HG02763 (cell line): ENCODE data around the gene CNR1.

Experiments used
- ATAC-seq: cut with Tn5 transposase; IDR thresholded peaks from one replicate; pipeline ENCODE4 v1.9.1; 2021; ENCODE audit warnings: mild to moderate bottlenecking, moderate library complexity; ENCODE audit not compliant: unreplicated experiment

Gene CNR1

DNA sequence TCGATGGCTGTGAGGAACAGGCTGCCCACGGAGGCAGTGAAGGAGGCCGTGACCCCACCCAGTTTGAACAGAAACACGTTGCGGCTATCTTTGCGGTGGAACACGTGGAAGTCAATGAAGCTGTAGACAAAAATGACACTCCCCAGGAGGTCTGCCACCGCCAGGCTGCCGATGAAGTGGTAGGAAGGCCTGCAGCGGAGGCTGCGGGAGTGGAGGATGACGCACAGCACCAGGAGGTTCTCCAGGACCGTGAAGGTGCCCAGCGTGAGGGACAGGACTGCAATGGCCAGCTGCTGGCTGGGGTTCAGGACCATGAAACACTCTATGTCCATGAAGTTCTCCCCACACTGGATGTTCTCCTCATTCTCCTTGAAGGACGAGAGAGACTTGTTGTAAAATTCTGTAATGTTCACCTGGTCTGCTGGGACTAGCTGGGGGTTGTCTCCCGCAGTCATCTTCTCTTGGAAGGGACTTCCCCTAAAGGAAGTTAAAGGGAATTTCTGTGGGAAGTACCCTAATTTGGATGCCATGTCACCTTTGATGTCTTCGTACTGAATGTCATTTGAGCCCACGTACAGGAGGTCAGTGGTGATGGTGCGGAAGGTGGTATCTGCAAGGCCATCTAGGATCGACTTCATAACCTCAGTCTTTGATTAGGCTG, 21.4 kb downstream of the CNR1 start:
- ATAC-seq = no peak

DNA sequence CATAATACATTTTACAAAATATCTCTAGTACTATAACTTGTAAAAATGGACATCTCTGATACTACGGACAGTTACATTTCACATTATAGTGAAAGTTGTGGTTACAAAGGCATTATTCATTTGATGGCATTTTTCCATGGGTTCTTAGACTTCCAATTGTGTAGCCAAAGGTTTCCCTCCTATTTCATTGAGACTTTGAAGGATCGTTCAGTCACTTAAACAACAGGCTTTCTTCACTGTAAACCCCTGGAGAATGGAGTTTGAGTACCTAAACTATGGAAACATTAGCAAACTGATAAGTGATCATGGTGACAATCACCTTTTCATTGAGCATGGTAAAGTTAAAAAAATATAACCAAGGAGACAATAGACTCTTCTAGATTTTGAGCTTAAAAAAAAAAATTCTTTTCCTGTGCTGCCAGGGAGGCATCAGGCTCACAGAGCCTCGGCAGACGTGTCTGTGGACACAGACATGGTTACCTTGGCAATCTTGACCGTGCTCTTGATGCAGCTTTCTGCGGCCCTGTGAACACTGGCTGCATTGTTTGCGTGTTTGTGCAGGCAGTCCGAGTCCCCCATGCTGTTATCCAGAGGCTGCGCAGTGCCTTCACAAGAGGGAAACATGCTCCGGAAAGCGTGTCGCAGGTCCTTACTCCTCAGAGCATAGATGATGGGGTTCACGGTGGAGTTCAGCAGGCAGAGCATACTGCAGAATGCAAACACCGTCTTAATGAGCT, 22.6 kb downstream of the CNR1 start:
- no peak for ATAC-seq

DNA sequence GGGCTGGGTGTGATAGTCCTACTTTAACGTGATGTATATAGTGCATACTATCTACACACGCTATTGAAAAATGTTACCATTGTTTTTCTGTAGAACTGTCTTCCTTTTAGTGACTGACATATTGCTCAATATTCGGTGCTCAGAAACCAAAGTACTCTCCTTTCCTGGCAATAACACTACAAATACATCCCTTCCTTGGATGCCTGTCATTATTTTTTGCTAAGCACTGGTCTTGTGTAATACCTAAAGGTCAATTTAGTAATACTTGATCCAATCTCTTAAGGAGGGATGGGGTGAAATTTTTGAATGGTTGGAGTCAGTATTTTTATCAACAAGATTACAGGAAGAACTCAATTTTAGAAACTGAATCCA, 23.9 kb downstream of the CNR1 start:
- ATAC-seq = no peak

DNA sequence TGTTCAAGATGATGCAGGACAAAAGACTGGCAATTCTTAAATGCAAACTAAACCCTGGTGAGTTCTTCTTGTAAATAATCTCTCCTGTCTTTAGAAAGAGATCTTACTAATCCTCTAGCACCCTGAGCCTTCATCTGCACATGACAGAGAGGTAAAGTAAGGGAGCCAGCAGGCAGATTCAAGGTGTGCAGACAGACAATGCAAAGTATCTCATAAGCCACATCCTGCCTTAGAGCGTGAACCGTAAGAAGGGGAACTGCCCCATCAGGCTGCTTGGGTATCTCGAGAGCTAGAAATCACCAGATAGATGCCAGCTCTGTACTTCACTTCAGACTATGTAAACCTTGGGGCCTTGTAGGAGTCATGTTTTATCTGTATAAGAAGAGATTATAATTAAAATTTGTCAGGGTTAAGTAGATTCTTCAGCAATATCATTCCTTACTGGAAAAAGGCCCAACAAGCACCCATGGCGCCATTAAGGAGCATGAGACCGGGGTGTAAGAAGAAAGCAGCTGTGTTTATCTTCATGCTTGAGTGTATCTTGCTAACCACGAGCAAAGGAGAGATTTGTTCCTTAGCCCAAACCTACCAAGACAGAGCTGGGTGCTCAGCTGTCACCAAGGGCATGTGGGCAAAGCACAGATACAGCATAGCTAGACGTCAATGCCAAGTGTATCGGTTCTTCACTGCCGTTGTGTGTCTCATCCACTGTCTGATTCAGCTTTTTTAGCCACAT, 24.4 kb downstream of the CNR1 start:
- ATAC-seq = peak; percentile 90

DNA sequence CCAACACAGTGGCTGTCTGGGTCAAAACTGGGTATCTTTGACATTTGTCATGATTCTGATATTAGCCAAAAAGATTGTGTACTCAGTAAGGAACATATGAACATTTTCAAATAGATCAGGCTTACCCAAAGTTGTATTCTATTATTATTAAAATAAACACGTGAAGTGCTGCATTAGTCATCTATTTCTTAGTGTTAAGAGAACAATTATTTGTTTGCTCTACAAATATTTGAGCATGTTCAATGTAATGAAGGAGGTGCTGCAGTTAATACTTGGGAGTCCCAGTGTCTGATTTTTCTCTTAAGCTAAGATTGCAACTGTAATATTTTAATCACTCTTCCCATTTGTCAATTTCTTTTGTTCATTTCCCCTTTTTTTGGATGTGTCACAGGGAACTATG, 28.2 kb downstream of the CNR1 start:
- no peak for ATAC-seq

DNA sequence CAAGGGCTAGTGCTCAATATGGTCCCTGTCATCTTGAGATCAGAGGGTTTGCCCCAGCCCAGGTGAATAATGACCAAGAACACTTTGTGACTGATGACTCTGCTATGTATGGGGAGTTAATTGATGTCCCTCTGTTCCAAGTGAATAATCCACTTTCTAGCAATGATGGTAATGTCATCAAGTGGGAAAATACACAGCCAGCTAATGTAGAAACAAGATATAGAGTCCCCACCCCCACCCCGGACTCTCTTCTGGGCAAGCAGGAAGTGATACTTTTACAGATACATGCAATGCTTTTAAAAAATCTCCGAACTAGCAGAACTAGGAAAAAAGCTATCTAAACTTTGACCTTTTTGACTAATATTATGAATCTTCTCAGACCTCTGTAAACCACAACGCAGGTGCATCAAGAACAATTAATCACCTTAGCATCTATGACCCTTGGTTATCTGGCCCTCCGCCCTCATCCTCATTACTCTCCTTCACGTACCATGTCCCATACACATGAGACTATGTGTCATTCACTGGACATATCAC, 30.5 kb downstream of the CNR1 start:
- ATAC-seq = peak; percentile 72

DNA sequence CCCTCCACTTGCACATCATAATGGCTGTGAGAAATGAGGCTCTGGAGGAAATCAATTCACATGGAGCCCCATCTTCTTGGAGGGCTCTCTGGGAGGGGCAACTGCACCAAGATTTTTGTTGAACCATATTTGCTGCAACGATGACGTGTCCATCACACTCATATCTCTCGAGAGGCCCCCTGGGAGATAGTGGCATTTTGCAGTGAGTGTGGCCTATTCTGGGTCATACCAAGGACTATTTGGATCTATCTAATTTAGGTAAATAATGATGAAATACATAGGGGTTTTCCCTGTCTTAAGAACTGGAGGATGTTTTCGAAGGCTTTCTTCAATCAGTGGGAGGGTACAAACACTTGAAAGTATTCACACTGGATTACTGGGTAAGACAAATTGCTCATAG, 31.6 kb downstream of the CNR1 start:
- no peak for ATAC-seq

DNA sequence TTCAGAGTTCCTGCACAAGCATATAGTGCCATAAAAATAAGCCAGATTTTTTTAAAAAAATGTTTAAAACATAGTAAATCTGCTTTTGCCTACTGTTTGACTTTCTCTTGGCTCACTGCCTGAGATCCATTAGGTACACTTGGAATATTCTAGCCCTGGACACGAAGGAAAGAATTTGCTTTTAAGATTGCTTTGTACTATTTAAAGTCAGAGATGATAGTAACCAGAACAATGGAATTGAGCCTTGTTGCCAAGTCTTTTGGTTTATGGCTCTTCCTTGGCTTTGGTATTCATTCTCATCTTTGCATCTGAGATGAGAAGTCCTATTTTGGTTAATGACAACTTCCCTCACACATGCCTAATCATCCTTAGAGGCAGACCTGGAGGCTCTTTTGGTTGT, 32.4 kb downstream of the CNR1 start:
- ATAC-seq = no peak

DNA sequence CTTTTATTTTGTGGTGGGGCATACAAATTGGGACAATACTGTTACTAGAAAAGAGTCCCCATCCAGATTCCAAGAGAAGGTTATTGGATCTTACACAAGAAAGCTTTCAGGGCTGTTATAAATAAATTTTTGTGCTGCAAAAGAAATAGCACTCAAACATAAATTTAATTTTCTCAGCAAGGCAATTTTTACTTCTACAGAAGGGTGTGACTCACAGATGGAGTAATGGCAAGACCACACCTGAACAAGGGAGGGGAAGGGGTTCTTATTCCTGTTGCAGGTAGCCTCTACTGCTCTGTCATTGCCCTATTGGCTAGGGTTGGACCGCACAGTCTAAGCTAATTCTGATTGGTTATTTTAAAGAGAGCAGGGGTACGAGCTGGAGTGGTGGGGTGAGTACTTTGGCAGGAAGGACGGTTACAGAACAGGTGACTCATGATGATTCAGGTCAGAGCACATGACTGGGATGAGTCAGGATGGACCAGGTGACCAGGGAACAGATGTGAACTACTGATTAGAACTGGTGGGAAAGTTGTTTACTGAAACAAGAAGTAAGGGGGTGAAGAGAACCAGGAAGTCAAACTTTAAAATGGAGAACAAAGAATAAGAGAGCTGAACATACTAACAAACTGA, 41.1 kb downstream of the CNR1 start:
- ATAC-seq = no peak

DNA sequence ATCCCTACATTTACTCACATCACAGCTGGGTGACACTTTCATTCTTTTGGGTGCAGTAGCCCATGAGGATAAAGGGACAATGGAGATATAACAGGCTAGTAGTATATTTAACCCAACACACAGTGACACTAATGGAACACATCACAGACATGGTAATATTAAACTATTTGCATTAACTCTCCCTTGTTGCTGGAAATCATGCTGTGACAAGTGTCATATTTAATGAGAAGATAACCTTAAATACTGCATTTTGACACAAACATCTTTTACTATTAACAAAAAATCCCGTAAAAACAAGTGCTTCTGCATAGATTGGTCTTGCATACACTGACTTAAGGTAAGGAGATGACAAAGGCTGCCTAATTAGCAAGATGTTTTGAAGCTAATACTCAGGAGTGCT, 45.5 kb downstream of the CNR1 start:
- no peak for ATAC-seq

DNA sequence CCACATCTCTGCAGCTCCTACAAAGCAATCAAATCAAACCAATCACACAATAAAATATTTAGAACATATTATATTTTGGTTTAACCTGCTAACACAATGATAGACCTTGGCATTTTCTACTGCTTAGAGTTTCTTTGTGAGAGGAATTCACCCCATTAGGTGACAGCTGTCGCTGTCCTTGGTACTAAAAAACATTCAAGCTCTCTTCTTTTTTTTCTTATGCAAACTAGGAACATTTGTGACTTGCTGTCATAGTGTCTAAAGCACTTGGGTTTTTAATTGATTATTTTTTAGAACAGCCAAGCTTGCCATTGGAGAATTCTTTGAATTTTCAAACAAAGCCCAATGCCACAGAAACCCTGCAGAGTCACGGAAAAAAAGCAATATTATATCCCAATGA, 46.4 kb downstream of the CNR1 start:
- no peak for ATAC-seq

DNA sequence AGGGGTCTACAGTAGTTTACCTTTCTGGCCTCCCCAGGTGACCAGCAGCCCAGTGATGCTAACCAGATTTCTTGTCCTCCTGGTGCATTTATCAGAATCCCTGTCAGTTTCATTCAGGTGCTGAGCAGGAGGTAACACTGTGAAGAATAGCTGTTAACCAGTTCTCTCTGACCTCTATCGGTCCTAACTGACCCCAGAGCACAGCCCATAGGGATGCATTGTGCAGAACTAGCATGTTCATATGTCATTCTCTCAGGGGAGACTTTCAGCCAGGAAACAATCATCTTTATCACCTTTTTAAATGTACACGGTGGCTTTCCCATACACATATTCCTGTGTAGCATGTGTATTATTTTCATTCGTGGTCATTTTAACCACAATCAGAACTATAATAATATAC, 49.9 kb downstream of the CNR1 start:
- no peak for ATAC-seq

DNA sequence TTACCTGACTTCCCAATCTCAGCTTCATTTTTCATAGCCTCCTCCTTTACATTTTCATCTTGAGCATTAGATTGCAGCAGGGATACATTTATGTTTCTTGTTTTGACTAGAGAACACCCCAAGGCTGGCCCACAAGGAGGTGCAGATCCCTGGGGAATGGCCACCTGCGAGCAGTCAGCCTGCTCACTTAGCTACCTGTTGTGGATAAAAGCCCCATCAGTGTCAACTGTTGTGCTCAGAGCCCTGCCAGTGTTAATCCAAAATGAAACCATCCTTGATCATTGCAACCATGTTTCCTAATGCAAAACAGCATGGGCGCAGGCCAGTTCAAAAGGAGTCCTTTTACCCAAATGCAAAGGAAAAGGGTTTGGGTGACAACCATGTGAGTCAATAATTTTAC, 50.8 kb downstream of the CNR1 start:
- ATAC-seq = no peak

DNA sequence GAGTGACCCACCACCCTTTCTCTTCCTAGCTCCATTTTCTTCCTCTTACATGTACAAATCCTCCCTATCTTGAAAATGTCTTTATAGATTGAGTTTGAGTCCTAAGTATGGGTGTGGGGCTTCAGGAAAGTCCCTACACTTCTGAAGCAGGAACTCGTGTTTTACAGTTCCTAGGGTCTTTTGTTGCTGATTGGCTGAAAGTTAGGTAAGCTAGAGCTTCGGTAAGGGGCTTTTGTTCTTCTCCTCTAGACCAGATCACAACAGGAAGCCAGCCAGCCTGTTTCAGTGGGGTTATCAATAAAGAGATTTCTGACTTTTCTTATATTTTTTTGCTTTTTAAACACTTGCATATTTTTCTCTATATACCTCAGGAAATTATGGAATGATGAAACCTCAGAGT, 51.3 kb downstream of the CNR1 start:
- no peak for ATAC-seq

DNA sequence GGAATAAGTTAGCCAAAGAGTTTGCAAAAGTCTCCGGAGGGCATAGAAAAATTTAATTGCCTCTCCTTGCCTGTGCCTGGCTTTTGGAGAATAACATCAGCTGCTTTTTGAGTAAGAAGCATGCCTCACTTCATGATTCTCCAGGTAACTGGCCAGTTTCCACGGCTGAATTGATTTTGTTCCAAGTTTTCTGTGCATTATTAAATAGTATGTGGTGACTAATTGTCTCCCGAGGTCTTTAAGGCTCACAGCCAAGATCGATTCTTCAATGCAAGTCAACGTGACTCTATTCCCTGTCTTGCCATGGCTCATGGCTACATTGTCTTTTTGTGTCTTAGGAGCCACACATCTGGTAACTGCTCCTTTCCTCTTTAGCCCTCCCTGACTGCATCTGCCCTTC, 54.2 kb downstream of the CNR1 start:
- ATAC-seq = no peak

DNA sequence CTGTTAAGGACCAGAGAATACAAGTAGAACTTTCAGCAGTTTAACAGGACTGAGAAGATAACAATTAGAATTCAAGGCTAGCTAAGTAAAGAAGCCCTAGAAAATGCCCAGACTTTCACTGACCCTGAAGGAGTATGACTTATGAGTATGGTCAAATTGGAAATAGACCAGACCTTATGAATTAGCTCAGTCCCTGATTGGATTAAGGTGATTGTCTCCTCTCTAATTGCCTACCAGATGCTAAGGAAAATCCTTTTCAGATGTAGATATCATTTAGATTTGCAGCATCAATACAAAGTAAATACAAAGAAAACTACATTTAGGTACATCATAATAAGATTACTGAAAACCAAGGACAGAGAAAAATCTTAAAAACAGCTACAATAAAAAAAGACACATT, 58.9 kb downstream of the CNR1 start:
- ATAC-seq = no peak

DNA sequence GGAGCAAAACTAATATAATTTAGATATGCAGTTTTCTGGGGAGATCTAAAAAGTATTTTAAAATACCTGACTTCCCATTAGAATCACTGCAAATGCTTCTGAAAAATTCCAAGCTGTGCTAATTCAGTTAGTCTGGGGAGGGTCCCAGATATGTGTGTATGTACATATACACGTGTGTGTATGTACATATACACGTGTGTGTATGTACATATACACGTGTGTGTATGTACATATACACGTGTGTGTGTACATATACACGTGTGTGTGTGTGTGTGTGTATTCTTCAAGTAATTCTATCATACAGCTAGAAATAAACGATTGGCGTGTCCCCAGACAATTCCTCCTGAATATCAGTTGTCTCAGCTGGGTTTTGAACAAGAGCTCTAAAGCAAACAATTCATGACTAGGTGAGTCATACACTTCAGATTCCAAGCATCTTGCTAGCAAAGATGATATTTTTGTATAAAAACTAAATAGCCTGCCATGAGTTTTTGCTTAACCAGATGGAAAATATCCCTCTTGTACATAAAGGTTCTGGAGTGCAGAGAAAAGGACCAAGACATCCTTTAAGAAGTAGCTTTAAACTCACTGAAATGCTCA, 60.3 kb downstream of the CNR1 start:
- no peak for ATAC-seq
